Pulmonary artery endothelial cell (primary cell): Measurements from ENCODE around the gene OR52E2. TPM values are rescaled to one million over a fixed set of nuclear protein-coding genes. Genes with fewer than 3 reads are reported as not detected.
"Not testable (repeated sequence)": the region's sequence is repeated elsewhere in the genome, so short reads cannot be mapped to it uniquely, and the experiment has no call there.

Experiments
- DNase-seq: peaks from one replicate; pipeline ENCODE4 v3.0.0-alpha.2; 2011; ENCODE audit warnings: low read depth, low spot score
- total RNA-seq: library from RNA; depleted of rRNA; stranded (reverse); fragments of >200 nt; gene quantifications from 2 replicates; pipeline ENCODE4 v1.2.3, GENCODE V29; 2014

The OR52E2 gene
- total RNA-seq: not detected in 2 replicates

DNA sequence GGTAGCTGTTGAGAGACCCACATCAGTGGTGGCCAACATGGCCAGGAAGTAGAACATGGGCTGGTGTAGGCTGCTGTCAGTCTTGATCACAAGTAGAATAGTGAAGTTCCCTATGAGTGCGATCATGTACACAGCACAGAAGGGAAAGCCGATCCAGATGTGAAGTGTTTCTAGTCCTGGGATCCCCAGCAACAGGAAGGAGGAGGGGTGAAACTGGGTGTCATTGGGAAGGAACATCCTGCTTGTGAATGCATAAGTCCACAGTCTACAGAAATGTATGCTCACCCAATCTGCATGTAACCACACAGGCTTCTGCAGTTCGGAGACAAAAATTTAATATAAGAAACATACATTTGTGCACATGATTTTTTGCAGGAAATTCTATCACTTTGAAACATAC, at the start of gene OR52E2:
OR52E2 (minus strand) TSS at position 237 of the 400 bp plus-strand sequence; CDS start at position 237, 0 bp downstream.
- no peak for DNase-seq

DNA sequence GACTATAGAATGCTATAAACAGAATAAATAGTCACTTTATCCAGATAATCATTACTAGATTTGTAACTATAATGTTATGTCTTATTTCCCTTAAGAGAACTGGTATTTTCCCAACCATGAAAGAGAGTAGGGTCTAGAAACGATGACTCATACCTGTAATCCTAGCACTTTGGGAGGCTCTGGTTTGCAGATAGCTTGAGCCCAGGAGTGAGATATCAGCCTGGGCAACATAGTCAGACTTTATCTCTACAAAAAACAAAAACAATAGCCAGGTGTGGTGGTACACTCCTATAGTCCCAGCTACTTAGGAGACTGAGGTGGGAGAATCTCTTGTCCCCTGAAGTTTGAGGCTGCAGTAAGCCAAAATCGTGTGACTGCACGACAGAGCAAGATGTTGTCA, 47.9 kb upstream of the OR52E2 start:
- no peak for DNase-seq

DNA sequence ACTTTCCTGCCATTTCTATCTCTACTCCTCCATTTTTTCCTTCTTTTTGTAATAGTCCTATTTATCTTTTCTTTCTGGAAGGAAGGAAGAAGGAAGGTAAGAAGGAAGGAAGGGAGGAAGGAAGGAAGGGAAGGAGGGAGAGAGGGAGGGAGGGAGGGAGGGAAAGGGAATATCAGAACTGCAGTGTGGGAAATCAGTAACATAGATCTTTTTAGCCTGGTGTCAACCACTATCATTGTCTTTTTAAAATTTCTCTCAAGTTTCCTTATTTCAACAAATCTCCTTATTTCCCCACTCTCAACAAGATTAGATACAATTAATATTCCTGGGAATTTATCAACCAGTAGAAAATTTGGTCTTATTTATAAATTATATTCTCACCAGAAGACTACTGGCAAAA, 43.6 kb upstream of the OR52E2 start:
- DNase-seq: no peak

DNA sequence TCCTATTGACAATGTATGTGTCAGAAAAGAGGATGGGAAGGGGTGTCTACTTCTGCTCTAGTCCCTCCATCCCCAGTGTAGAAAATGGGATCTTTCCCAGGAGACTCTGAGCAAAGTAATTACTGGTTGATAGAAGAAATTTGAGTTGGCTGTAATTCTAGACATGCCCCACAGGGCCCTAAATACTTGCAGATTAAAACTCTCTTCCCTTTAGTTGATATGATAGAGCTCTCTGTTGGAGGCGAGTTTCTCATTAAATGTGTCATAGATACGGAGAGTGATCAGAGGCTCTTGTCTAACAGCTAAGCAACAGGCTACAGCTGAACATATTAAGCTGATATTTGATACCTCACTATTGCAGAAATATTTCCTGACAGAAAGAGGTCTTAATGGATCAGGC, 42.8 kb upstream of the OR52E2 start:
- DNase-seq: no peak

DNA sequence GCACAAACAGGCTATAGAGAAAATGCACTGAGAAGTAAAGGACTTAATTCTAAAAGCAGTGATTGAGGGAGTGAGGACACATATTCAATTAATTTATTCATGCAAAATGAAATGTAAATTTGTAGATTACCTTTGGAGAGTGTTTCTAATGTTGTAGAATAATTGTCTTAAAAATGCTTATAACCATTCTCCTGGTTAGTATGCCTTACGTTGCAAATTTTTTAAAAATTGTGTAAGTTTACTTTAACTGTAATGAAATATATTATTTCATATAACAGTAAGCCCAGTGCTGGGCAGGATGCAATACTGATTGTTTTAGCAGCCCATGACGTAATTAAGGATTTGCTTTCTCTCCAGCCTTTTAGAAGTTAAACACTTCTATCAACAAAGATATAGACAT, 36.6 kb upstream of the OR52E2 start:
- no peak for DNase-seq

DNA sequence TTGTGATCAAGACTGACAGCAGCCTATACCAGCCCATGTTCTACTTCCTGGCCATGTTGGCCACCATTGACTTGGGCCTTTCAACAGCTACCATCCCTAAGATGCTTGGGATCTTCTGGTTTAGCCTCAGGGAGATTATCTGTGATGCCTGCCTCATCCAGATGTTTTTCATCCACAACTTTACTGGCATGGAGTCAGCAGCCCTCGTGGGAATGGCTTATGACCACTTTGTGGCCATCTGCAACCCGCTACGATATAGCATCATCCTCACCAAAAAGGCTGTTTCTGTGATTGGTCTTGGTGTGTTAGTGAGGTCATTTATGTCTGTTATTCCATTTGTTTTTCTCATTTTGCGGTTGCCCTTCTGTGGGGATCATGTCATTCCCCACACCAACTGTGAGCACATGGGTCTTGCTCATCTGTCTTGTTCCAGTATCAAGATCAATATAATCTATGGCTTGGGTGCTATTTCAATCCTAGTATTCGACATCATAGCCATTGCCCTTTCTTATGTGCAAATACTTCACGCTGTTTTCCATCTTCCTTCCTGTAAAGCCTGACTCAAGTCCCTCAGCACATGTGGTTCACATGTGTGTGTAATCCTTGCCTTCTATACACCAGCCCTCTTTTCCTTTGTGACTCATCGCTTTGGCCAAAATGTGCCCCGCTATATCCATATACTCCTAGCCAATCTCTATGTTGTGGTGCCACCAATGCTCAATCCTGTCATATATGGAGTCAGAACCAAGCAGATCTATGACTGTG, 33.6 kb upstream of the OR52E2 start:
- DNase-seq: no peak

DNA sequence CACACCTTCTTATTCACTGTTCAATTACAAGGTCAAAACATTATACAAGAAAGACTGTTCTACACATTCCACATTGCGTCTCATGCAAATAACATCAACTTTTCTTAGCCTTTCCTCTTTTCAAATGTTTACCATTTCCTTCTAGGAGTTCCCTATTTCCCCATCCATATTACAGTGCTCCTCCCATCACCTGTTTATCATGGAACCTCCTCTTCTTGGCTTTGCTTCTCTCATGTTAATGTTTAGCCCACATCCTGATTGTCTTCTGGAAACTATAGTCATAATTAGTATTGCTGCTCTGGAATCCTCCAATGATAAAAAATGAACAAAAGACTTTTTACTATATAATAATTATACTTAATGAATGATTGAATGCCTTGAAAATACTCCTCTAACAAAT, 31.2 kb upstream of the OR52E2 start:
- no peak for DNase-seq

DNA sequence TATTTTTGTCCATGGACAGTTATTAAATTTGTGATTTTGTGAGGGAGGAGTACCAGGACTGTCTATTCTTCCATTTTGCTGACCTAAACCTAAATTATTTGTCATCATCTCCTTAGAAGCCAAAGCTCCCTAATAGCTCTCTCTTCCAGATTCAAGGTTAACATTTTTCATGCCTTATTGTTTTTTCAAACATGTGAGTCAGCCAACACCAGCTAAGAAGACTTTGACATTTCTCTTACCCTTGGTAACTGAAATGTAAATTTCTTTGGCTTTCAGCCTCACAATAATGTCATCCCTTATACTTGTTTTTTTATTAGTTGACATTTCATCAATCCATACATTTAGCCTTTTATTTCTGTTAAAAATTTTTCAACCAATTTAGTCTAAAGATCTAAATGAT, 29.1 kb upstream of the OR52E2 start:
- no peak for DNase-seq

DNA sequence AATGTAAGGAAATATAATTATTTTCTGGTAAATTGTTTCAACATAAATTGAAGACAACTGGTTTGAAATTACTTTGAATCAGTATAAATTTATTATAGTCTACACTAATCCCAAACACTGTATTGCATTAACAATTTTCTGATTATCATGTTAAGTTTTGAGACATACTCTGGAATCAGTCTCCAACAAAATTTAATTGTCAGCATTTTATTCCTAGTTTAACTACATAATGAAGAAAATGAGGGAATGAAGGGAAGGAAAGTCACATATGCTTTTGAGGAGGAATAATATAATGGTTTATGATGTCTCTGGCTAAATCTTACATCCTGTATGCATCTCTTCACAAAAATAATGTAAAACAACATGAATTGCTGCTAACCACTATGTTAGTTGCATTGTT, 24.2 kb upstream of the OR52E2 start:
- no peak for DNase-seq

DNA sequence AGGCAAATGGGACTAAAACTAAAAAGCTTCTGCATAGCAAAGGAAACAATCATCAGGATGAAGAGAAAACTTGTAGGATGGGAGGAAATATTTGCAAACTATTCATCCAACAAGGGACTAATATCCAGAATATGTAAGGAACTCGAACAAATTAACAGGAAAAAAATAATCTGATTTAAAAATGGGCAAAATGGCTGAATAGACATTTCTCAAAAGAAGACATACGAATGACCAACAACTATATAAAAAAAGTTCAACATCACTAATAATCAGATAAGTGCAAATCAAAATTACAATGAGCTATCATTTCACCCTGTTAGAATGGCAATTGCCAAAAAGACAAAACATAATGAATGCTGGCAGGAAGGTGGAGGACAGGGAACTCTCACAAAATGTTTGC, 22.0 kb upstream of the OR52E2 start:
- no peak for DNase-seq

DNA sequence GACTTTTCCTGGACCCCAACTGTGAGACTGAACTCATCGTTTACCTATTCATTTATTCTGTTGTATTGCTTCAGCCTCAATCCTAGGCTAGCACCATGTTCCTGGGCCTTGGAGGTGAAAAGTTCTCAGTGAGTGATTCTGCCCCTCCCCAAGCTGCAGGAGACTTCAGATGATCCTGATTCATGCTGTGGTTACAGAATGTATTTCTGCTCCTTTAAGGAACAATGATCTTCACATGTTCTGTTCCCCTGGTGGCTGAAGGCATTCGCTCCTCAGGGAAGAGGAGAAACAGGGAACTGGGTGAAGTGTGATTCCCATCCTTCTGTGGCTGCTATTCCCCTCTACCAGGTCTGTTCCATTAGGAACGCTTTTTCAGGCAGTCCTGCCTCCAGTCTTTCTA, 12.4 kb upstream of the OR52E2 start:
- no peak for DNase-seq

DNA sequence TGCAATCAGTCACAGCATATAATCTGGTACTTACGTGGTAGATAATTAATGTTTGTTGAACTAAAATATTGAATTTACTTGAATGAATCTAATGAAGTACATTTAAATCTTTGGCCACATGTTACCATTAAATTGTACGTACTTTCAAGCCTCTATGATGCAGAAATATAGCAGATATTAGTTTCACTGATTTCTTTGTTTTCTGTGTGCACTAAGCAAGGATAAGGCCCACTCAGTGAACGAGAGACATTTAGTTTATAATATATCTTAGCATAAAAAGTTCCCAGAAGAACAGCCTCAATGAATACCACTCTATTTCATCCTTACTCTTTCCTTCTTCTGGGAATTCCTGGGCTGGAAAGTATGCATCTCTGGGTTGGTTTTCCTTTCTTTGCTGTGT, 9.8 kb upstream of the OR52E2 start, which contains the start of gene OR52E1:
OR52E1 (plus strand) TSS at position 301 of the 400 bp plus-strand sequence.
- no peak for DNase-seq

DNA sequence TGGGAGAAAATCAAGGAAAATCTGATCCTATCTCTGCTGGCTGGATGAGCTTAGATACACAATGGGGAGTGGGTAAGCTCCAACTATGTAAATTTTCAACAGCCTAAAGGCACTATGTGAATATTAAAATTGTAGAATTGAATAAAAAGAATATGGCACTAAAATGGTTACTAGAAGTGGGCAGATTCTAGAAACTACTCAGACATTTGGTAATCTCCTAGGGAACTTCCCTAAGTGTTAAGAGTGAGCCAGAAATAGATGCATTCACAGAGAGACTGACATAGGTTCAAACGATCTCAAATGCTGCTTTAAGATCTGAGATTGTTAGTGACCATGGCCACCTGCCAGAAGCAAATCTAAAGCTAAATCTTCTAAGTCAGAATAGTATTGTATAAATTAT, 5.6 kb upstream of the OR52E2 start:
- no peak for DNase-seq

DNA sequence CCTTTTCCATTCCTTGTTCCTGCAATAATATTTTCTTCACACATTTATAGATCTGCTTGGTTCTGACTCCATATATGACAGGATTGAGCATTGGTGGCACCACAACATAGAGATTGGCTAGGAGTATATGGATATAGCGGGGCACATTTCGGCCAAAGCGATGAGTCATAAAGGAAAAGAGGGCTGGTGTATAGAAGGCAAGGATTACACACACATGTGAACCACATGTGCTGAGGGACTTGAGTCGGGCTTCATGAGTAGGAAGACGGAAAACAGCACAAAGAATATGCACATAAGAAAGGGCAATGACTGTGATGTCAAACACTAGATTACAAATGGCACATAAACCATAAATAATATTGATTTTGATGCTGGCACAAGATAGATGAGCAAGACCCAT, 748 bp downstream of the OR52E2 start:
- not testable (repeated sequence) for DNase-seq

DNA sequence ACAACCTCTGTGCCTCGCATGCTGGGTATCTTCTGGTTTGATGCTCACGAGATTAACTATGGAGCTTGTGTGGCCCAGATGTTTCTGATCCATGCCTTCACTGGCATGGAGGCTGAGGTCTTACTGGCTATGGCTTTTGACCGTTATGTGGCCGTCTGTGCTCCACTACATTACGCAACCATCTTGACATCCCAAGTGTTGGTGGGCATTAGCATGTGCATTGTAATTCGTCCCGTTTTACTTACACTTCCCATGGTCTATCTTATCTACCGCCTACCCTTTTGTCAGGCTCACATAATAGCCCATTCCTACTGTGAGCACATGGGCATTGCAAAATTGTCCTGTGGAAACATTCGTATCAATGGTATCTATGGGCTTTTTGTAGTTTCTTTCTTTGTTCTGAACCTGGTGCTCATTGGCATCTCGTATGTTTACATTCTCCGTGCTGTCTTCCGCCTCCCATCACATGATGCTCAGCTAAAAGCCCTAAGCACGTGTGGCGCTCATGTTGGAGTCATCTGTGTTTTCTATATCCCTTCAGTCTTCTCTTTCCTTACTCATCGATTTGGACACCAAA, 12.6 kb downstream of the OR52E2 start:
- DNase-seq: no peak

DNA sequence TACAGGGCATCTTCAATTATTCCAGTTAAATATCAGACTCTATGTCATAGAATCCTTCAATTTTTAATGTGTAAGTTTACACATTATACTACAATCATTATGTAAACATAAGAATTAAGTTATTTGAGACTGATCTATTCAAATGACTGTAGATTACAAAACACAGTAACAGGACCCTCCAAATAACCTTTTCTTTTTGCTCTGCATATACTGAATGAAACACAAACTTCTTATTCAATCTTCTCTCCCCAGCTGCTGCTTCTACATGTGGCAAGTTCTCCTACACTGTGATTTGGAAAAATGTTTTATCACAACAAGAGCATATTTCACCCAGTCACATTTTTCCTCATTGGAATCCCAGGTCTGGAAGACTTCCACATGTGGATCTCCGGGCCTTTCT, 13.2 kb downstream of the OR52E2 start, which contains the start of gene OR52J3:
OR52J3 (plus strand) TSS at position 301 of the 400 bp plus-strand sequence; CDS start at position 301, 0 bp downstream.
- DNase-seq: no peak

DNA sequence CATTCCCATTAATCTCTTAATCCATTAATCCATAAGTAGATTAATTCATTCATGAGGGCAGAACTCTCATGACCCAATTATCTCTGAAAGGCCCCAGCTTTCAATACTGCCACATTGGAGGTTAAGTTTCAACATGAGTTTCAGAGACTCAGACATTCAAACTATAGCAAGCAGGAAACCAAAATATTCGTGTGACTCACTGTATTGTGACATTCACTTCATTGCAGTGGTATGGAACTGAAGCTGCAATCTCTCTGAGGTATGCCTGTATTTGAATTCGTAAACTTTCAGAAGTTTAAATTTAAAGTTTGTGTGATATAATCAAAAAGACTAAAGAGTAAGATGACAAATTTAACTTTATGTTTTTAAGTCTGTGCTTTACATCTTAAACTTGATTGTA, 16.0 kb downstream of the OR52E2 start:
- no peak for DNase-seq

DNA sequence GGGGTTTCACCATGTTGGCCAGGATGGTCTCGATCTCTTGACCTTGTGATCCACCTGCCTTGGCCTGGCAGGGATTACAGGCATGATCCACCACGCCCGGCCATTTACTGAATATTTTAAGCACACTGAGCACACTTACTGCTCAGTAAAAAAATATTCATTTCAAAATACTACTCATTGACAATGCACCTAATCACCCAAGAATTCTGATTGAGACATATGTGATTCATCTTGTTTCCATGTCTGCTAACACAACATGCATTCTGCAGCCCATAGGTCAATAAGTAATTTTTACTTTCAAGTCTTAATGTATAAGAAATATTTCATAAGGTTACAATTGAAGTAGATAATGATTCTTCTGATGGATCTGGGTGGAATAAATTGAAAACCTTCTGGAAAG, 17.3 kb downstream of the OR52E2 start:
- DNase-seq: no peak

DNA sequence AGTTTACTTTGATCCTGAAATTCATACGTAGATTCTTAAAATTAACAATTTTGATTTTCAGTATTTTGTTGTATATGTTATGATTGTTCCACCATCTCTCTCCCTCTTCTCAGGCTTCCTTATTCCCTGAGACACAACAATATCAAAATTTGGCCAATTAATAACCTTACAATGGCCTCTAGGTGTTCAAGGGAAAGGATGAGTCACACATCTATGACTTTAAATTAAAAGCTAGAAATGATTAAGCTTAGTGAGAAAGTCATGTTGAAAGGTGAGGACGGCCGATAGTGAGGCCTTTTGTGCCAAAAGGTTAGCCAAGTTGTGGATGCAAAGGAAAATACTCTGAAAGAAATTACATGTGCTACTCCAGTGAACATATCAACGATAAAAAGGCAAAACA, 18.6 kb downstream of the OR52E2 start:
- DNase-seq: no peak

DNA sequence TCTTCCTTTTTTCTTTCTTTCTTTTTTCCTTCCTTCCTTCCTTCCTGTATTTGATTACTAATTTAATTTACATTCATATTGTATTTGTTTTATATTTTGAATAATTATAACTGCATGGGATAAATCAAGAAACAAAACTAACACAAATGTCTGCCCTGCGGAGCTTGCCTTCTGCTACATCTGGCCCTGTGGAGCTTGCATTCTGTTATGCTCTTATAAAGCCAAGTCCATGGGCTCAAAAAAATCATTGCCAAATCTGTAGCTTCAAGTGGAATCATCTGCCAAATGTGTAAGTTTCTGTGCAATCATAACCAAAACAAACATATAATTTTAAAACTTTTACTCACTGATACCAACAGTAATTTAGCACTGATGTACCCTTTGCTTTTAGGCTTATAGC, 21.1 kb downstream of the OR52E2 start:
- no peak for DNase-seq

DNA sequence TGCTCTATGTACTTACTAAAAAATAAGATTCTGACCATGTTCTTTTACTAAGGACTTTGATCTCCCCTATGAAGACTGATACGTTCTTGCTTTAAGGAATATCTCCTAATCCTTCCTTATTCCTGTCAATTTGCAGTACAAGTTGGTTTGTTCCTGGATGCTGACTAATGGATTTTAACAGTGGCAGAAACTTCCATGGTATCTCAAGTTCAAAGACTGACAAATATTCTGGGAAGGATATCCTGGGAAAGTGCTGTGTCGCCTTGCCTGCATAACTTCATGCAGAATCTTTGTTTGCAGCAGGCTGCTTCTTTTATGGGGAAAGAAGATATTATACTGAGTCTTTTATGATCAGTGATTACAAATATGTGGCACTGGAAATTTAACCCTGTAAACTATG, 21.5 kb downstream of the OR52E2 start:
- no peak for DNase-seq

DNA sequence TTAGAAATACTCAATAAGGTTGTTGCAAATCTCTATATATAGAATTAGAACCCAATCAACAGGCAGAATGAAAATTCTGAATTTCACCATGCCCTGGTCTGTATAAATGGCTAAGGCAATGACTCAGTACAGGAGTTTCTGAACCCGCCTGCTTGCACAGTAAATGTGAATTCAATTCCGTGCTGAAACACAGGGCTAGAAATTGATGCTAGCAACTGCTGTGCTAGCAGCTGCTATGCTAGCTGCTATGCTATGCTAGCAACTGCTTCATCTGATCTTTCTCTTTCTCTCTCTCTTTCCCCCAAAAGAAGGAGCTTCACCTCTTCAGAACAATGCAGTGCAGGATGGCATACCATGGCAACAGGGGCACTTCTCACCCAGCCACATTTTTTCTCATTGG, 22.8 kb downstream of the OR52E2 start:
- DNase-seq: no peak

DNA sequence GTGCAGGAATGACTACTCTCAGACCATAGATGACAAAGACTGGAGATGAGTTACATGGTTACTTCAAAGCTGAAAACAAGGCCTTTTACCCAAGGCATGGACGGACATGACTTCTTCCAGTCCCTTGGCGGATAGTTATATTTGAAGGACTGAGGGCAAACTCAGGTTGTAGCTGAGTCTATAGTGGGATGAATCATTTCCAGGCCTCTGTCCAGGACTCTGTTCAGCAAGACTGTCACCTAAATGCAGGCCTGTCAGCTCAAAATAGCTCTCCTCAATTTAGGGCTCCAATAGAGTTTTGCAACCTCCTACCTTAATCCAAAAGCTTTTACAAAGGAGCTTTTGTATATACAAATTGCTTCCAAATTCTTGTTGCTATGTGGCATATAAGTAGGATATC, 37.4 kb downstream of the OR52E2 start:
- DNase-seq: no peak
